GM21619 (cell line): ENCODE data around the gene EFCAB14.
"Not testable (repeated sequence)": the region's sequence is repeated elsewhere in the genome, so short reads cannot be mapped to it uniquely, and the experiment has no call there.

ENCODE experiments used
- ATAC-seq: cut with Tn5 transposase; IDR thresholded peaks from one replicate; pipeline ENCODE4 v1.9.1; 2021; ENCODE audit not compliant: unreplicated experiment

Gene EFCAB14

GRCh38 chr1:46657775-46658174, 61.1 kb downstream of the EFCAB14 start:
- no peak for ATAC-seq

DNA sequence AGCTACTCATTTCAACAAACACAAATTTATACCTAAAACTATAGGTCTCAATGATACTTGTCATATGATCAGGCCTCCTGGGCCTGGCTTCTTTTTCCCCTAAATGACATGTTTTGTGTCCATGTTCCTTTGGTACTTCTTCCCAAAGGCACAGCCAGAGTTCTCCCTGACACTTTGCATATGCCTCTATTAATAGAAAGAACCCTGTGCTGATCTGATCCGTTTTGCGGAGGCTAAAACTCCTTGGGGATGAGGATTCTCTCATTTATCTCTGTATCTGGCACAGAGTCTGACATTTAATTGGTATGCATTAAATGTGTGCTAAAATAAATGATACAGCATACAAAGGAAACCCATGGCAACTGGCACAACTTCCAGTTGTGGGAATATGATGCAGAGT, 62.3 kb downstream of the EFCAB14 start:
- no peak for ATAC-seq

- ATAC-seq = no peak
Observed at GRCh38 chr1:46655848-46656247, 63.1 kb downstream of the EFCAB14 start.

- not testable (repeated sequence) for ATAC-seq
Observed at GRCh38 chr1:46654698-46655097, 64.2 kb downstream of the EFCAB14 start.

DNA sequence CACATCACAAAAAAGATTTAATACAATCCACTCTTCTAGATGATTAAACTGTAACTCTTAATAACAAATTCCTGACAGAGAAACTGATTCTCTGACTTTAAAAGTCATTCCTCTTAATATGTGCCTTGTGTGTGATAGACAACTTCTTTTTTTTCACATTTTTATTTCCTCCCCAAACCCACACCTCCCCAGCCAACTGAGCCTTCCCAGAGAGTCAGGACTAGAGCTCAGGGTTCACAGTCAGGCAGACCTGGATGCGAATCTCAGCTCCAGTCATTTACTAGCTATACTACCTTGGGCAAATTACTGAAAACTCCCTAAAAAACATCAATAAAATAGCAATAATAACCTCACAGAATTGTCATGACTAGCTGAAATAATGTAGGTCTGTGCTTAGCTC, 64.9 kb downstream of the EFCAB14 start:
- ATAC-seq = no peak

DNA sequence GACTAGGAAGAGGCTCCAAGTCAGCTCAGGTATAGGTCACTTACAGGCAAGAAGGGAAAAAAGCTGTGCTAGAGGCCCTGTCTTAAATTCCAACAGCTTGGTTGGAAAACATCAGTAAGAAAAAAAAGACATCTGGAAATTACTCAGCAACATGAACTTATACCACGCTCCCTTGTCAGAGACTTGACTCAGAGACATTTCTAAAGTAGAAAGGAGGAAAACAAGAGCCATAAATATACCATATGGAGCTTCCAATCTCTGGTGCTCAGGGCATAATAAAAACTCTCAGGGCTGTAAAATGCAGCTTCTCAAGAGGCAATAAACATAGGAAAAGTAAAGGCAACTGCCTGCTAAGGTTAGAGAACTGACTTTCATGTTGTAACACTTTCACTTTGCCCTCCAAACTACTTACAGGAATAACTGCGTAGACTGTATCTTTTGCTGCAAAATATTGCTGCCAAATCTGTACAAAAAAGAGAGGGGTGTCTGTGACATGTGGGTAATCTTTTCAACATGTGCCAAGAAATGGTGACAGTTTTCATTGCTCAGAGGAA, 65.4 kb downstream of the EFCAB14 start:
- no peak for ATAC-seq

DNA sequence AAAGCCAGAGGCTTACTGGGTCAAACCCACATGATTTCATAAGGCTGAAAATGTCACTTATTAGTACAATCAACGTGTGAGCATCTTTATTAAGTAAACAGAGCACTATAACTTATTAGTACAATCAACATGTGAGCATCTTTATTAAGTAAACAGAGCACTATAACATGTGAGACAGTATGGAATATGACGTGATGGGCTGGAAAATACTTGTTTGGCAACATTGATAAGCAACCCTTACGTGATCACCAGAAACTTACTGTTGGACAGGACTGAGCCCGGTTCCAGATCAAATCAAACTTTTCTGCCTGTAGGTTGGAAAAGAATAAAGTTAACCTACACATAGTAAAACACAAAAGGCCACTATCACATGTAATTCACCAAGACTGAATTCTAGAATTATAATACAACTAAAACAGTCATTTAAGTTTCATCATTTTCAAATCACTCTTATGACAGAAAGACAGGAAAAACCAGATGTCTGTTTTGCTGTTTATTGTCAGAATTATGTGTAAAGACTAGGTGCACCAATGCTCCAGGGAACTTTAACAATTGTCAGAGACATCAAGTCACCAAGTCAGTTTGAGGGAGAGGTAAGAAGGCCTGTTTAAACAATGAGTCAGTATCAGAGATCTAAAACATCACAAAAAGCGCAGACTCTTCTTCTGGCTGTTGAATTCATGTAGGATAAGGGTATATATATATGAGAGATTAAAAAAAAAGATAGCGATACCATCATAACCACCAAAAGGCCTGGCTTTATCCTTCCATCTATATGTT, 66.4 kb downstream of the EFCAB14 start:
- ATAC-seq = no peak

- ATAC-seq = not testable (repeated sequence)
Observed at GRCh38 chr1:46651152-46651551, 67.8 kb downstream of the EFCAB14 start.

- no peak for ATAC-seq
Observed at GRCh38 chr1:46650491-46650890, 68.4 kb downstream of the EFCAB14 start.

DNA sequence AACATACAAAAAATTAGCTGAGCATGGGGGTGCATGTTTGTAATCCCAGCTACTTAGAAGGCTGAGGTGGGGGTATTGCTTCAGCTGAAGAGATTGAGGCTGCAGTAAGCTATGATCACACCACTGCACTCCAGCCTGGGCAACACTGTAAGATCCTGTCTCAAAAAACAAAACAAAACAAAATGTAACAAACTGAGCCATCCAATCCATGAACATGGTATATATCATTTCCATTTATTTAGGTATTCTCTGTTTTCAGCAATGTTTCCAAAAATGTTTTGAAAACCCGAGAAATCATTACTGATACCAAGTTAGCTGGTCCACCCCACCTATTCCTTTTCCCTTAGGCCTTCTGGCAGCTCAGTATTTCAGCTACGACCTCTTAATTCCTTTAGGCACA, 69.2 kb downstream of the EFCAB14 start:
- ATAC-seq = no peak

- ATAC-seq = no peak
Observed at GRCh38 chr1:46647611-46648010, 71.3 kb downstream of the EFCAB14 start.

- no peak for ATAC-seq
Observed at GRCh38 chr1:46646844-46647243, 72.1 kb downstream of the EFCAB14 start.

DNA sequence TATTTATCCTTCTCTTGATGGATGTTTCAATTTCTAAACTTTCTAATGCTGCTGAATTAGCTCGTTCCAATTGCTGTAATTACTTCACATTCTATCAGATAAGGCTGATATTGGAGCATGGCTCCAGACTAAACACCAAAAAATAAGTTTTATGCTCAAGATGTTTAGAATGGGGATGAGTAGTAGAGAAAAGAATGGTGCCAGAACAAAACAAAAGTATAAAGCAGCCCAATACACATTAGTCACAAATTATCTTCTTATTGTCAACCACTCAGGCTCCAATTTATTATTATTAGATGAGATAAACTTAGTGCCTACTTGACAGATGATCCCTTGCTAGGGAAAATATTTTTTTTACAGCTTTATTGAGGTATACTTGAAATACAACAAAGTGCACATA, 72.6 kb downstream of the EFCAB14 start:
- ATAC-seq = no peak

GRCh38 chr1:46645815-46646214, 73.1 kb downstream of the EFCAB14 start:
- ATAC-seq = no peak

GRCh38 chr1:46643368-46643775, 75.5 kb downstream of the EFCAB14 start:
- ATAC-seq = no peak

DNA sequence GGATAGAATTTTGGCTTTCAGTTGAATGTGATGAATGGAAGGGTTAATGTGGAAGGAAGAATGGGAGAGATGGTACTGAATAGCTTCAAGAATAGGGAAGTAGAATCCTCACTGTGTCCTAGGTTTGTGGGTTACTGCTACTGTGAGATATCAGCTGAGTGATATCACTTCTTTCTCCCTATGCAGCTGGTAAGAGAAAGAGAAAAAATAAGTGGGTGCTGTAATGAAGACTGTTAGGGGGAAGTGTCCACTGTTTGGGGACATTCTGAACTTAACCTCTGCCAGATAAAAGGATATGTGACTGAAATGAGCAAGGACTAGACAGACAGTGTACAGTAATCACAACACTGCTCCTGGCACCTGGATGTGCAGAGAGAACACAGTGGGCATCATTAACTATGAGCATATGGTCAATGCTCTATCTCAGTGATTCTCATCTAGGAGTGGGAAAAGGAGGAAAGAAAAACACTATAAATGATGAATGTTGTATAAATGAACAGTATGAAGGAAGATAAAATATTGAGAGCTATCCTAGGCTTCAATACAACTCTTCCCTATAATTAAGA, 76.7 kb downstream of the EFCAB14 start:
- no peak for ATAC-seq

GRCh38 chr1:46639547-46639946, 79.4 kb downstream of the EFCAB14 start:
- no peak for ATAC-seq

DNA sequence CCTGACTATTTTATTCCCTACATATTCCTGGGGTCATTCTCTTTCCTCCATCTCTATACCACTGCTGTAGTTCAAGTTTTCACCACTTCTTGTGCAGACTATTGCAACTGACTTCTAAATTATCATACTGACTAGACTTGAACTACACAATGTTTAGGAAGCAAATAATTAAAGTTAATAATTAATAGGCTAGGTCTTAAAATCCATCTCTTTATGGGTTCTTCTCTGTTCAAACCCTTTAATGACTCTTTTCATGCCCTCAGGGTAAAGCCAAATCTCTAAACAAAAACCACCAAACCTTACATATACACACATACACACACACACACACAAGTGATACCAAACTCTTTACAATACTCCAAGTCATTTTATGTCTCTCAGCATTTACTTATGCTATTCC, 80.0 kb downstream of the EFCAB14 start:
- no peak for ATAC-seq

- ATAC-seq = no peak
Observed at GRCh38 chr1:46637444-46638083, 81.3 kb downstream of the EFCAB14 start.

- no peak for ATAC-seq
Observed at GRCh38 chr1:46635205-46635604, 83.7 kb downstream of the EFCAB14 start.

GRCh38 chr1:46630719-46631118, 88.2 kb downstream of the EFCAB14 start:
- ATAC-seq = no peak
